Measurements from ENCODE around the gene MS4A18. TPM values are rescaled to one million over a fixed set of nuclear protein-coding genes. Genes with fewer than 3 reads are reported as not detected.

Gene MS4A18
- total RNA-seq, 1 experiment from 2014 or later = not detected

DNA sequence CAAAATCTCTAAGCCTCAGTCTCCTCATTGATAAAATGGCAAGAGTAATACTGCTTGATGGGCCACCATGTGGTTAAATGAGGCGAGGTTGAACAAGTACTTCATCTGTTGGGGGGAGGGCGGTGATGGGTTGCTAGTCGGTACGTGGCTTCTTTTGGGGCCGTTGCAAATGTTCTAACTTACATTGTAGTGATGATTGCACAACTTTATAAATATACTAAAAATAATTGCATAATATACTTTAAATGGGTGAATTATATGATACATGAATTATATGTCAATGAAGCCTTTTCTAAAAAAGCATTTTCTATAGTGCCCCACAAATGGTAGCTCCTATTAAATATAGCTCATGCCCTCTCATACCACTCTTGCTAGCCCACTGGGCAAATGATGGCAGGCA, 18.6 kb upstream of the MS4A18 start:
- CTCF ChIA-PET = no interaction called here

More for the DNA sequence above, 18.6 kb upstream of the MS4A18 start:
- no peak overlapping the region for H3K27ac ChIP-seq (ENCODE audit: low read depth, low read length)
- H3K9ac ChIP-seq (ENCODE audit: low read length) = no peak overlapping the region
- H3K27me3 ChIP-seq (ENCODE audit: insufficient read depth, low read length) = no peaks in the 10 kb centered on the region
- no TSS peak for BruUV-seq (replicated peaks)
- H3K4me3 ChIP-seq (replicated peaks in 1 of 2; ENCODE audit: low read depth in 1 of 2, low read length in 2 of 2) = no peak overlapping the region
- no peak for TF ChIP-seq POLR2AphosphoS5 (IDR thresholded peaks at IDR 0.05; ENCODE audit: low read depth, low read length)
- TF ChIP-seq EGR1 (IDR thresholded peaks at IDR 0.05; ENCODE audit: low read depth) = no peak
- TF ChIP-seq, protein P1, sequence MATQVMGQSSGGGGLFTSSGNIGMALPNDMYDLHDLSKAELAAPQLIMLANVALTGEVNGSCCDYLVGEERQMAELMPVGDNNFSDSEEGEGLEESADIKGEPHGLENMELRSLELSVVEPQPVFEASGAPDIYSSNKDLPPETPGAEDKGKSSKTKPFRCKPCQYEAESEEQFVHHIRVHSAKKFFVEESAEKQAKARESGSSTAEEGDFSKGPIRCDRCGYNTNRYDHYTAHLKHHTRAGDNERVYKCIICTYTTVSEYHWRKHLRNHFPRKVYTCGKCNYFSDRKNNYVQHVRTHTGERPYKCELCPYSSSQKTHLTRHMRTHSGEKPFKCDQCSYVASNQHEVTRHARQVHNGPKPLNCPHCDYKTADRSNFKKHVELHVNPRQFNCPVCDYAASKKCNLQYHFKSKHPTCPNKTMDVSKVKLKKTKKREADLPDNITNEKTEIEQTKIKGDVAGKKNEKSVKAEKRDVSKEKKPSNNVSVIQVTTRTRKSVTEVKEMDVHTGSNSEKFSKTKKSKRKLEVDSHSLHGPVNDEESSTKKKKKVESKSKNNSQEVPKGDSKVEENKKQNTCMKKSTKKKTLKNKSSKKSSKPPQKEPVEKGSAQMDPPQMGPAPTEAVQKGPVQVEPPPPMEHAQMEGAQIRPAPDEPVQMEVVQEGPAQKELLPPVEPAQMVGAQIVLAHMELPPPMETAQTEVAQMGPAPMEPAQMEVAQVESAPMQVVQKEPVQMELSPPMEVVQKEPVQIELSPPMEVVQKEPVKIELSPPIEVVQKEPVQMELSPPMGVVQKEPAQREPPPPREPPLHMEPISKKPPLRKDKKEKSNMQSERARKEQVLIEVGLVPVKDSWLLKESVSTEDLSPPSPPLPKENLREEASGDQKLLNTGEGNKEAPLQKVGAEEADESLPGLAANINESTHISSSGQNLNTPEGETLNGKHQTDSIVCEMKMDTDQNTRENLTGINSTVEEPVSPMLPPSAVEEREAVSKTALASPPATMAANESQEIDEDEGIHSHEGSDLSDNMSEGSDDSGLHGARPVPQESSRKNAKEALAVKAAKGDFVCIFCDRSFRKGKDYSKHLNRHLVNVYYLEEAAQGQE (IDR thresholded peaks at IDR 0.05; ENCODE audit: low read depth) = no peak
- TF ChIP-seq CBX3 (IDR thresholded peaks at IDR 0.05; ENCODE audit: low read depth) = no peak
- no peak for TF ChIP-seq ZFX (IDR thresholded peaks at IDR 0.05)
- no peak for TF ChIP-seq SIN3A (IDR thresholded peaks at IDR 0.05; ENCODE audit: low read depth)
- TF ChIP-seq JUND (IDR thresholded peaks at IDR 0.05) = no peak
- TF ChIP-seq POLR2A (IDR thresholded peaks at IDR 0.05; ENCODE audit: borderline replicate concordance, extremely low read depth, insufficient read depth, insufficient read length) = no peak
- TF ChIP-seq, protein P2, sequence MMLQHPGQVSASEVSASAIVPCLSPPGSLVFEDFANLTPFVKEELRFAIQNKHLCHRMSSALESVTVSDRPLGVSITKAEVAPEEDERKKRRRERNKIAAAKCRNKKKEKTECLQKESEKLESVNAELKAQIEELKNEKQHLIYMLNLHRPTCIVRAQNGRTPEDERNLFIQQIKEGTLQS (IDR thresholded peaks at IDR 0.05) = no peak
- H3K4me2 ChIP-seq (ENCODE audit: low read length) = no peak overlapping the region
- ChIA-PET RAD21 (ENCODE audit: low non-redundant PET in 1 of 2, low total read pairs in 2 of 2, uncharacterized antibody in 2 of 2, unreplicated experiment in 2 of 2) (no interaction called here), POLR2A (no interaction called here)
- no peak overlapping the region for H2AFZ ChIP-seq (ENCODE audit: low read depth, low read length, poor library complexity, severe bottlenecking)
- no peaks in the 10 kb centered on the region for H3K79me2 ChIP-seq (ENCODE audit: insufficient read depth, low read length)
- H4K20me1 ChIP-seq (ENCODE audit: insufficient read depth) = no peaks in the 10 kb centered on the region
- DNase-seq (ENCODE audit: low read depth, low spot score) (no peak), ATAC-seq (no peak)
- no peaks in the 10 kb centered on the region for H3K36me3 ChIP-seq (ENCODE audit: control insufficient read depth in 1 of 2, insufficient read depth in 2 of 2, low read length in 2 of 2)
- no peaks in the 10 kb centered on the region for H3K9me2 ChIP-seq (ENCODE audit: insufficient read depth)
- intact Hi-C loops (cut with micrococcal nuclease) = loop anchor here (5.0 kb wide), 1 partner anchor 36 kb away; no protein-coding TSS in a partner anchor
- no peaks in the 10 kb centered on the region for H3K9me3 ChIP-seq (ENCODE audit: control insufficient read depth in 1 of 2, insufficient read depth in 1 of 2, low read depth in 1 of 2, low read length in 2 of 2)
- H3K4me1 ChIP-seq (ENCODE audit: control insufficient read depth in 1 of 2, insufficient read depth in 2 of 2, low read length in 2 of 2) = no peaks in the 10 kb centered on the region; a peak in 1 of 4 replicates

All from HCT116 (cell line).